Measurements from ENCODE around the gene CAVIN3.
"Not testable (repeated sequence)": the region's sequence is repeated elsewhere in the genome, so short reads cannot be mapped to it uniquely, and the experiment has no call there.

The CAVIN3 gene

DNA sequence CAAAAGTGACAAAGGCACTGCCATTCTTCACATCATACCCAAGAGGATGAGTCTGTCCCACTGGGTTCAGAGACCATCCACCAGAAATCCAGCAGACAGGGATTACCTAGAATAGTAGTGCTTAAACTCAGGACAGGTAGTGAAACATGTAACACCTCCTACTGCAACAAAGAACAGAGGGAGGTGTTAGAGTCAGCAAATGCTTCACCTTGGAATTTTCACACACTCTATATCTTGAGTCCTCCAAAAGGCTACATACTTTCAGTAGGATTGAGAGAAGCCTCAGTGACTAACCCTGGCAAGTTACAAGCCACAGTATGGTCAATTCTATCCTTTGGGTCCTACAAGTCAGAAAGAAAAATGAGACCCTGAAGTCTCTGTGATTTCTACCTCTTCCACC is 6.0 kb upstream of the CAVIN3 start:
- no peak for DNase-seq (ENCODE audit: low read depth in 2 of 2)

DNA sequence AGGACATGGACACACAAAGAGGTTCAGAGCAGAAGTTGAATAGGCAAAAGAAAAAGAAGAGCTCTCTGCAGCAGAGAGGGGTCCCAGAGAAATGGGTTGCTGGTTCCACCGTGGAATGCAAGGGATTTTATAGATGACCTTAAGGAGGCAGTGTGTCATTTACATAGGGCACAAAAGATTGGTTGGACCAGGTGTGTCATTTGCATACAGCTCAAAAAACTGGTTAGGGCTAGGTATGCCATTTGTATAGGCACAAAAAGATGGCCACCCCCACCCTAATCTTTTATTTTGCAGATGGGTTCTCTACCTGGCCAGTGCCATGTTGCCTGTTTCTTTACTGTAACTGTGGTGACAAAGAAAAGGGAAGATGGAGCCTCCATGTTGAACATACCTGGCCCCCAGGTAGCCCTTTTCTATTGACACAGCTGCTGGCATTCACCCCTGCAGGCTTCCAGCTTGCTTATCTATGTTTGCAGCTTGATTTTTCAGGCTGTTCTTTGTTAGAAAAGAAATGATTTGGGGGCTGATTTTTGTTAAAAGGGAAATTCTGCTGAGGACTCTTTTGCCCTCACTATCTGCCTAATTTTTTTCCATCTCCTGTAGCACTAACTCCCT is 3.1 kb upstream of the CAVIN3 start:
- no peak for DNase-seq (ENCODE audit: low read depth in 2 of 2)

DNA sequence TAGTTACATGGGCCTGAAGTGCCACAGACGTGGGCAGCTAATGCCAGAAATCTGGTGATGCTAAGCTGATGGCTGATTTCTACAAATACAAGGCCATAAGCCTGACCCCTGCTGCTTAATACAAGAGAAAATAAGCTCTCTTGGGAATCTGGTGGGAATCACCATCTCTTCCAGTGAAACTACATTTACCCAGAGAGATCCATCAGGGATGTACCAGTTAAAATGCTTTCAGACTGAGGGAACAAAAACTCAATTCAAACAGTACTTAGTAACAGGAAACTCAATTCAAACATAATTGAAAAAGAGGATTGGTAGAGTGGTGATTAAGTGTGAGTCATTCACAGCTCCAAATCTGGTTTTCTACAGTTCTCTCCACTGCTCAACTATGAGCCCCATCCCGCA is 1.7 kb upstream of the CAVIN3 start:
- peak in 1 of 2 donors; percentile 13 for DNase-seq (ENCODE audit: low read depth in 2 of 2)

DNA sequence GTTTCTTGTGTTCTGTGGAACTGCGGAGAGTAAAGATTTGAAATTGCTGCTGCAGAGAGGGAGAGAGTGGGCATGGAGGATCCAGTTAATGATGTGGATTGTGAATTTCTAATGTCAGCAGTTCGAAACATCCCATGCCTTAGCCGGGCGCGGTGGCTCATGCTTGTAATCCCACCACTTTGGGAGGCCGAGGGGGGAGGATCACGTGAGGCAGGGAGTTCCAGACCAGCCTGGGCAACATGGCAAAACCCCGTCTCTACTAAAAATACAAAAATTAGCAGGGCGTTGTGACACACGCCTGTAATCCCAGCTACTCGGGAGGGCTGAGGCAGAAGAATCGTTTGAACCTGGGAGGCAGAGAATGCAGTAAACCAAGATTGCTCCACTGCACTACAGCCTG is 1.1 kb upstream of the CAVIN3 start:
- DNase-seq (ENCODE audit: low read depth in 2 of 2): no peak

DNA sequence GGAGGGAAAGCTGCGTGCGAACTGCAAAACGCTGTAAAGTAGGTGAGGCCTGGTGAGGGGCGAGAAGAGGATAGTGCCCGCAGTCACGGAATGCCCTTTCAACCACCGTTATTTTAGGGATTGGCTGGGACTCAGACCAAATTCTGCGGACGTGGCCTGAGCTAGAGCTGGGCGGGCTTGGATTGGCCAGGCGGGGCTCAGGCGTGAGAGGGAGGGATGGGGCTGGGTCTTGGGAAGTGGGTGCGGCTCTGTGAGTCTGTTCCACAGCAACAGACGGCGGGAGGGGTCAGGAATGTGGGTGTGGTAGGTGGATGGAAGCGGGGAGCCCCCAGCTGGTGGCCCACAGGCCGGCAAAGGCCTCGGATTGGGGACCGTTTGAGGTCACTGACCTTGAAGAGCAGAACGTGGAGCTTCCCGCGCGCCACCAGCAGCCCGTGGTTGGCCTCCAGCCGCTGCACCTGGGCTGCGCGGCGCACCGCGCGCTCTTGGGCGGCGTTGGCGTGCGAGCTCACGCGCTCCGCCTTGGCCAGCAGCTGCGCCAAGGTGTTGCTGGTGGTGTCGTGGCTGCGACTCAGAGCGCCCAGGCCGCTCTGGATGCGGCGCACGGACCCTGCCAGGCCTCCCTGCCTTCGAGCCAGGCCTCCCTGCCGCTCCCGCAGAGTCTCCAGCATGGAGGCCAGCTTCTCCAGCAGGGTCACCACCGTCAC is 444 bp downstream of the CAVIN3 start:
- peak; percentile 37 to 48 for DNase-seq (ENCODE audit: low read depth in 2 of 2)

DNA sequence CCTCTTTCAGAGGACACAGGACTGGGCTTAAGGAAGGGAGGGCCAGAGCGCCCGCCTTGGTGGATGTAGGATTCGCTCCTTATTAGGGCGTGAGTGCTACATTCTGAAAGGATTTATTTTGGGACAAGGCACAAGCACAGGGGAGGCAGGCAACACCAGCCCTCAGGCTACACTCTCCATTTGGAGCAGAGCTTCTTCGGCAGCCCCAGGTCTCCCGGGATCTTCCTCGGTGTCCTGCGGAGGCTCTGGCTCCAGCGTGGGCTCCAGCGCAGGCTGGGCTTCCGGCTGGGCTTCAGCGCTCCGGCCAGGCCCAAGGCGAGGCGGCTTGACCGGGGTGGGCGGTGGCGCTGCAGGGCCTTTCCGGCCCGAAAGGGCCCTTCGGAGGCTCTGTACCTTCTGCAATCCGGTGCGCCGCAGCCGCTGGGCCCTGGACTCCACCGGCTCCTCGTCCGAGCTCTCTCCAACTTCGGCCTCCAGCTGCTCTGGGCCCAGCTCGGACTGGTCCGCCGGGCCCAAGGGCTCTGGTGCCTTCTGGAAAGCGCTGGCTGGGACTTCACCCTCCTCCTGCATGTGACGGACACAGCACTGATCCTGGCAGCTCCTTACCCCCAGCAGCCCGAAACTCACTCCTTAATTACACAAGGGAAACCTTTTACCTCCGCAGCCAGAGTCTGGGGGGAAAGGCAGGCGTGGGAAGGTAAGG is 1.1 kb downstream of the CAVIN3 start:
- DNase-seq (ENCODE audit: low read depth in 2 of 2): no peak

DNA sequence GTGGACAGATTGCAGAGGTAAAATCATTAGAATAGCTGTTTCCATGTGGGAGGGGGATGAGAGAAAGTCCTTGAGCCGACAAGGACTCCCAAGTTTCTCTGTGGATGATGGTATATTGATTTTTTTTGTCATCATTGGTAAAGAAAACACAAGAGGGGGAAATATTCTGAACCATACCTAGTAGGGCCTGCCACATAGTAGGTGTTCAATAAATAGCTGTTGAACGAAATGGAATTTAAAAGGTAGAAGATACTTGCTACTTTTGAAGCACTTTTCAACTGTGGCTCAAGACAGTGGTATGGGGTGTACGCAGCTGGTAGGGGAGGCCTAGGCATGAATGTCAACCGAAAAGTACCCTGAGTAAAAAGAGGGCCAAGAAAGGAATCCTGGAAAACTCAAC is 2.1 kb downstream of the CAVIN3 start:
- DNase-seq (ENCODE audit: low read depth in 2 of 2): no peak

DNA sequence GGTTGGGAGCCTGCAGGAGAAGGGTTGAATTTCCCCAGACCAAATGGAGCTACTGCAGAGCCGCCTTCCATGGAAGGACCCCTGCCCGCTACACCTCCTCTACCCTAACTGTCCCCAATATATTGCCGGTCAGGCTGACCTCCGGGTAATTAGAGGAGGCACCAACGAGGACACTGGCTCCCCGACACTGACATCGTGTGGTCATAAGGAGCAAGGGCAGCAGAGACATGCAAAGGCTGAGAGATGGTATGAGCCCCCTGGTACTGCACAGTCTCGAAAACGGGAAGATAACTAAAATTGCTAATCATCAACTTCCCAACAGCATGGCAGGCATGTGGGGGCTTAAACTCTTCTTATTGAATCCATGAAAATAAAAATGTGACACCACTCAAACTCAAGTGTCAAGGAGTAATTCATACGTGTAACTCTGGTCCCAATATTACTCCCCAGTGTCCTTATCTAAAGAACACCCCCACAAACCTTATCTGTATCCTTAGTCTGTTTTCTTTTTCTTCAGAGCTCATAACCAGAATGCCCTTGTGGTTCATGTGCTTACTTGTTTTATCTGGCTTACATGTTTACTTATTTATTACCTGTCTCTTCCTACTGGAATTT is 4.4 kb downstream of the CAVIN3 start:
- DNase-seq (ENCODE audit: low read depth in 2 of 2): peak in 1 of 2 donors; percentile 19

DNA sequence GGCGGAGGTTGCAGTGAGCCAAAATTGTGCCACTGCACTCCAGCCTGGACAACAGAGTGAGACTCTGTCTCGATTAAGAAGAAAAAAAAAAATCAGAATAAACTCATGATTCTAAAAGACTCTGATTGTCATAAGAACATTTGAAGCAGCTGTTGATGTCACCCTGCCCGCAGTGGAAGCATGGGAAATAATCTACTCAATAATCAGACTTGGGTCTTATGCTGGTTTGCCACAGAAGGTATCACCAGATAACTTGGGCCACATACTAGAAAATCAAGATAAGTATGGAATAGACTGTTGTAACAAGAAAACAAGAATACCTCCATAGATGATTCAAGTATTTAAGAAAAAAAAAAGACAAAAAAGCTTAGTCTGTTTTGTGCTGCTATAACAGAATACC is 8.2 kb downstream of the CAVIN3 start:
- DNase-seq (ENCODE audit: low read depth in 2 of 2): no peak

DNA sequence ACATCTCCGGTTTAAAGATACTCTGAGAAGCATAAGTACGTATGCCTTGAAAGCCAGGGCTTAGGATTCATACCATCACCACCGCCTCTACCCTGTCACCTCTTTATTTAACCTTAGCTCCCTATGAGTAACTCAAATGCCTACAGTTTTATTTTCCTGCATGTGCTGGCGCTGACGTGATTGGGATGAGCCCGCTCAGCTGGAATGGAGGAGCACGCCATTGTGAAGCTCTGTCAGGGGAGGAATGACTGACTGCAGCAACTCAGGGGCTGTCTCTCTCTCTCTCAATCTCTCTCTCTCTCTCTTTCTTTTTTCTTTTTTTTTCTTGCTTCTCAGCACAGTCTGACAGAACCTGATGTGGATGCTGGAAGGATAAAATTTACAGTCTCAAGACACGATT is 12.4 kb downstream of the CAVIN3 start:
- DNase-seq (ENCODE audit: low read depth in 2 of 2): no peak

DNA sequence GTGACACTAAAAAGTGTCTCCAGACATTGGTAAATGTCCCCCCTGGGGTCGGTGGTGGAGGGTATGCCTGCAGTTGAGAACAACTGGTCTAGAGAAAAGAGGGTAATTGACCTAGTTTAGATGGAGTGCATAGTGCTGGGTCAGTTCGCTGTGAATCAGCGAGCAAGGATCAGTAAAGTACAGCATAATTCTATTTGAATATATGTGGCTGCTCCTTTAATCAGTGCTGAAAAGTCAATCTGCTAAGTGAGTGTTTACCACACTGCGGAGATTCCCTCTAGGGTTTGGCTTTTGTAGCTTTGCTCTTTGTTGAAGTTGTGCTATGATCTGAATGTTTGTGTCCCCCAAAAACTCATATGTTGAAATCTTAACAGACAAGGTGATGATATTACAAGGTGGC is 15.0 kb downstream of the CAVIN3 start:
- DNase-seq (ENCODE audit: low read depth in 2 of 2): no peak

DNA sequence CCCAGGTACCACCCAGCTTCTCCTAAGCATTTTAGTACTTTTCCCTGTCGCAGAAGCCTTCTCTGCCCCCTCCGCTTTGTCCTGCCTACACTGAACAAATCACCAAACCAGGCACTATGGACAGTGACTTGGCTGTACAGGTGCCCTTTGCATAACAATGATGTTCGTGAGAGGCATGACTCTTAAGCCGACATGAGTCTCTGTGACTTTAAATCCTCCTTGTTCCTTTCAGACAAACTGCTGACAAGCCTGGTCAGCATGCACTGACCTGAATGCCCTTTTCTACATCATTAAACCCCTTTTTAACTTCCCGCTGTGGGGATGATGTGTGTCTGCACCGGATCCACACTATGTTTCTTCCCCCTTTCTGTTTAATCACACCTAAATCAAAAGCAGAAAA is 16.6 kb downstream of the CAVIN3 start:
- no peak for DNase-seq (ENCODE audit: low read depth in 2 of 2)

DNA sequence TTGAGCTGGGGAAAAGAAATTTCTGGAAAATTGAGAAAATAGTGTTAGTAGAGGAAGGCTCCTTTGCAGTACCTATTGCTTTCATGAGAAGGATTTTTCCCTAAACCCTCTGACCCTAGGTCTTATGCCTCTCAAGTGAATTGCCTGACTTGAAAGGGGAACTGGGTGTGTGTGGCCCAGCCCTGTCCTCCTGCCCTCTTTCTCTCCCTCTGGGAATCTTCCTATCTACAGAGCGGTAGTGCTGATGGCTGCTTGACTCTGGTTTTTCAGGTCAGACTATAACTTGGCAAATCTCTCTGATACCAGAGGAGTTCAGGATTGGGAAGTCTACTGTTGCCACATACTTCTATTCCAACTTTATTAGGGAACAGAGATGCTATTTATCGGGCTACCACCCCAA is 19.2 kb downstream of the CAVIN3 start:
- no peak for DNase-seq (ENCODE audit: low read depth in 2 of 2)

DNA sequence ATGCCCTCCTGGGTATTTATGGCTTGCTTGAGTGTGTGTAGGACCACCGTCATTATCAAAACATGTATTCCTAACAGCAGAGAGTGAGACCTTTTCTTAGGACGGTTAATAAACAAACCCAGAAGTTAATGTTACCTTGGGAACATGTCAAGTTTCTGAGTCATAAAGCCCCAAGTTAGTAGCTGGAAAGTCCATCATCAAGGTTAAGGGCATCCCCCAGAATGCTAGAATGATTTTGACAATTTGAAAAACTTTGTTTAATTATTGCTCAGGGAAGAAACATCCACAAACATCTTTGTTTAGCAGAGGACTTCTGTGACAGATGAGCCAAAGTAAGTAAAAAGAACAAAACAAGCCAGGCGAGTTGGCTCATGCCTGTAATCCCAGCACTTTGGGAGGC is 20.0 kb downstream of the CAVIN3 start:
- DNase-seq (ENCODE audit: low read depth in 2 of 2): no peak

DNA sequence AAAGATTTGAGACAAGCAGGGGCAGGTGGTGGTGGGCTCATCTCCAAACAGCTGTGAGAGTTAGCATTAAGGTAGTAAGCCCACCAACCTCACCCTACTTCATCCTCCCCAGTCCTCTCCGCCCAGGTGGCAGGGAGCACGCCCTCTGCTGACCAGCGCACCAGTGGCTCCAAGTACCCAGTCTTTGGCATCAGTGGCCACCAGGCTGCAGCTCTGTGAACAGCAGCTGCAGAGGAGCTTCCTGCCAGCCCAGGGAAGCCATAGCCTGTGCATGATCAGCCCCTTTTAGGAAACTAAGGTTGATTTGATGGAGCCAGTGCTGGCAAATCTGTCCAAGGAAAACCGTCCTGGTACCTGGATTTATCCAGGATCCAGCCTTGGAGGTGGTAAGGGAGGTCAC is 21.7 kb downstream of the CAVIN3 start:
- peak in 1 of 2 donors; percentile 7 for DNase-seq (ENCODE audit: low read depth in 2 of 2)

DNA sequence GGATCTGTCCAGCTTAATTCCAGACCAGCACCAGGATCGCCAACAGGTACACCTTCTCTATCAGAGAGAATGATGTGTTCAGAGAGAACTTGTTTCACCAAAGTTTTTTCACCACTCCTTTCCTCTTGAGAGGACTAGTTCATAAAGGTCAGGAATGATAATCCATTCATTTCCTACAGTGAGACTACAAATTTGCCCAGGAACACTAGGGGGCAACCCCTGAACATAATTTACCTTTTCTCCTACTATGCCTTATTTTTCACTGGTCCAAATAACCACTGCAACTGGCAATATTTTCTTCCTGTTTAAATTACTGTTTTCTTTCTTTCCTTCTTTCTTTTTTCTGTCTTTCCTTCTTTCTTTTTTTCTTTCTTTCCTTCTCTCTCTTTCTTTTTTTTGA is 22.5 kb downstream of the CAVIN3 start:
- DNase-seq (ENCODE audit: low read depth in 2 of 2): no peak

DNA sequence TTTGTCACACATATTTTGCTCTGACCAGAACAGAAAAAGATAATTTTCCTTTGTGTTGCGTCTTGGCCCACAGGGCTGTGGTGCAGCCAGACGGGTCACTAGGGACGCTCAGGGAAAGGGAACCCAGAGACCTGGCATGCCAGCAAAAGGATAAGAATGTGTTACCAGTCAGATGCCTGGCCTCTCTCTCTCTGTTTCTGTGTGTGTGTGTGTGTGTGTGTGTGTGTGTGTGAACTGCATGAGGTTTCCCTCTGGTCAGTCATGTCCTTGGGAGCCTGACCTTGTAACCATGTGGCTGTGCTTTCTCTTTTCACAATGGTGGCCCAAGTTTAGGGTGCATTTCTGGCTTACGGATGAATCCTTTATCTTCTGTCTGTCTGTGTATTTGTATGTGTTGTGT is 35.3 kb downstream of the CAVIN3 start:
- no peak for DNase-seq (ENCODE audit: low read depth in 2 of 2)

DNA sequence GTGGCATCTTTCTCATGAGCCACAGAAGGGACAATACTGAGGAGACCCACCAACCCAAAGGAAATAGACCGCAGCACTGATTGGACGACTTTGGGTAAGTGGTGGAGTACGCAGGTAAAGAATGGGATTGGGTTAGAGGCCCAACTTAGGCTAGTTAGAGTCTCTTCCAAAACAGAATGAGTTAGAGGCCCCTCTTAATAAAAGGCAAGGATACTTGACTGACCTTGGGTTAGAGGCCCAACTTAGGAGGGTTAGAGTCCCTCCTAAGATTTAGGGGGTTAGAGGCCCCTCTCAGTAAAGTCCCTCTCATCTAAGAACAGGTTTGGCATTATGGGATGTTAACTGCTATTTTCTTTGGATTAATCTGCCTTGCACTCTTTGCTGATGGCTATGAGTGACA is 36.1 kb downstream of the CAVIN3 start:
- DNase-seq (ENCODE audit: low read depth in 2 of 2): no peak

DNA sequence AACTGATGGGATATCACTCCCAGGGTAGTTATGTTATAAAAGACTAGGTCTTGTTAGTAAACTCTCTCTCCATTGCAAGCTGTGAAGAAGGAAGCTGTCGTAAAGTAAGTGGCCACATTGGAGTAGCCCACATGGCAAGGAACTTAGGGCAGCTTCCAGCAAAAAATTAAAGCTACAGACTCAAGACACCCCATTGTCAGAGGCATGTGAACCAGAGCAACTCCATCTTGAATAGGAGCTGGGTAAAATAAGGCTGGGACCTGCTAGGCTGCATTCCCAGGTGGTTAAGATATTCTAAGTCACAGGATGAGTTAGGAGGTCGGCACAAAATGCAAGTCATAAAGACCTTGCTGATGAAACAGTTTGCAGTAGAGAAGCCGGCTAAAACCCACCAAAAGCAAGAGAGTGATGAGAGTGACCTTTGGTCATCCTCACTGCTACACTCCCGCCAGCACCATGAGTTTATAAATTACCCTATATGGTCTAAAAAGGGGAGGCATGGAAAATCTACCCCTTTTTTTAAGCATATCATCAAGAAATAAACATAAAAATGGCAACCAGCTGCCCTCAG is 36.8 kb downstream of the CAVIN3 start:
- no peak for DNase-seq (ENCODE audit: low read depth in 2 of 2)

DNA sequence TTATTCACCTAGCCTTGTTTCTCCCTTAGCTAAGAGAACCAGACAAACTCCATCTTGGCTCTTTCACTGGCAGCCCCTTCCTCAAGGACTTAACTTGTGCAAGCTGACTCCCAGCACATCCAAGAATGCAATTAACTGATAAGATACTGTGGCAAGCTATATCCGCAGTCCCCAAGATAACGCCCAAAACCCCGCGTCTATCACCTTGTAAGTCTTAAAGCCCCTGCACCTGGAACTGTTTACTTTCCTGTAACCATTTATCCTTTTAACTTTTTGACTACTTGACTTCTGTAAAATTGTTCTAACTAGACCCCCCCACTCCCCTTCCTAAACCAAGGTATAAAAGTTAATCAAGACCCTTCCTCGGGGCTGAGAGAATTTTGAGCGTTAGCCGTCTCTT is 39.5 kb downstream of the CAVIN3 start:
- not testable (repeated sequence) for DNase-seq (ENCODE audit: low read depth in 2 of 2)

DNA sequence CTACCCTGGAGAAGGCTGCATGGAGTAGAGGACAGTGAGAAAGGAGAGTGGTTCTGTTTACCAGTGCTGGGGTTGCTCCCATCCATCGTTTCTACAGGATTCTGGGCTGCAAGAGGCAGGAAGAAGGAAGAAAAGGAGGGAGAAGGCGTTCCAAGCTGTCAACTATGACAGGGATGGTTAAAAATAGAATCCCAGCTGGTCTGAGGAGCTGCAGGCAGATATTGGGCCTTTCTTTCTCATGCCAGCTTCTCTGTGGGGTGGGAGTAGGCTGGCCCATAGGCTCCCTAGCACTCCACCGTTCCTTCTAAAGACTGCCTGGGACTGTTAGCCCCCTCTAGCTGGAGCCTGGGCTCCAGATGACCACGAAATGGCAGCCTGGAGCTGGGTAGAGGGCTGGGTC is 47.1 kb downstream of the CAVIN3 start:
- DNase-seq (ENCODE audit: low read depth in 2 of 2): no peak

DNA sequence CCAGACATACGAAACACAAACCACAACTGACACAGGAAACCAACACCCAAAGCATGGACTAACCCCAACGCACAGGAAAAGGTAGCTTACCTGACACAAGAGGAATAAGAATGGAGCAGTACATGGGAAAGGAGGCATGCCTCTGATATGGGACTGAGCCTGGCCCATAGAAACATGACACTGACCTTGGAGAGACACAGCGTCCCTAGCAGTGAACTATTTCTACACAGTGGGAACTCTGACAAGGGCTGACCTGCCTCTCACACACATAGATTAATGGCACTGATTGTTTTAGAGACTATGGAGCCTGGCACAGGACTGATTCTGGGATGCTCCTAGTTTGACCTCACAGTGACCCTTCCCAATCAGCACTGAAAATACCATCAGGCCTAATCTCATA is 48.7 kb downstream of the CAVIN3 start:
- DNase-seq (ENCODE audit: low read depth in 2 of 2): no peak
